HepG2 (cell line): Measurements from ENCODE around the gene PLCXD1. TPM values are rescaled to one million over a fixed set of nuclear protein-coding genes. Genes with fewer than 3 reads are reported as not detected.

Source experiments
- ATAC-seq: fragments of 200-7000 bp; cut with Tn5 transposase; 3 replicates; pipeline ENCODE4 v1.9.1; 2020; ENCODE audit warnings: mild to moderate bottlenecking, moderate library complexity
- BruUV-seq: library from RNA; stranded (reverse); fragments of 400-500 nt; replicated peaks from 2 replicates; lab custom pipeline; 2021; lab: Mats Ljungman, UMichigan
- CTCF ChIA-PET: fragments of 300-600 bp; formaldehyde crosslinking; extraction: SDS; loops from one replicate; lab custom pipeline; 2021; ENCODE audit warnings: low total read pairs, inconsistent platforms, low intra/inter-chr PET ratio; lab: Yijun Ruan, JAX
- POLR2A ChIA-PET: fragments of 350-600 bp; sonication (Branson Sonifier 250); formaldehyde crosslinking; loops from one replicate; lab custom pipeline; 2020; ENCODE audit warnings: antibody characterized with exemption, inconsistent platforms; lab: Yijun Ruan, JAX
- DNase-seq: peaks from one replicate; pipeline ENCODE4 v3.0.0-alpha.2; 2015; ENCODE audit warnings: low spot score
- FAIRE-seq: peaks from 3 replicates; lab custom pipeline; 2011; peaks lifted over from hg19 to GRCh38; lab: Jason Lieb, UNC
- H2AFZ ChIP-seq: one replicate; pipeline ENCODE4 v1.6.1; 2011; ENCODE audit warnings: low read length, inconsistent platforms
- H3K27ac ChIP-seq: fragments of 300-600 bp; 3 replicates; pipeline ENCODE4 v1.8.0; 2011; ENCODE audit warnings: mixed run types, mild to moderate bottlenecking, mixed read lengths, low read length, inconsistent platforms; ENCODE audit not compliant: insufficient read depth; ENCODE audit errors: extremely low read length
- H3K27me3 ChIP-seq, 2 experiments: fragments of 200-600 bp in 1 of 2; 2 replicates in 1 of 2; 3 replicates in 1 of 2; pipeline versions ENCODE4 v1.6.0 to v1.8.0; 2011; ENCODE audit warnings: low read length in 2 of 2, mild to moderate bottlenecking in 2 of 2, moderate library complexity in 2 of 2, inconsistent platforms in 1 of 2; ENCODE audit not compliant: insufficient read depth in 2 of 2, control insufficient read depth in 1 of 2
- H3K36me3 ChIP-seq, 2 experiments: fragments of 200-600 bp in 1 of 2; replicated peaks in 1 of 2; 2 replicates in 1 of 2; 3 replicates in 1 of 2; pipeline versions ENCODE4 v1.5.1 to v1.8.0; 2011; ENCODE audit warnings: low read length in 2 of 2, inconsistent platforms in 1 of 2; ENCODE audit not compliant: insufficient read depth in 2 of 2, control insufficient read depth in 1 of 2
- H3K4me1 ChIP-seq: 2 replicates; pipeline ENCODE4 v1.5.1; 2012; ENCODE audit warnings: low read length, inconsistent platforms; ENCODE audit not compliant: insufficient read depth
- H3K4me2 ChIP-seq: 2 replicates; pipeline ENCODE4 v1.6.0; 2011; ENCODE audit warnings: low read depth, low read length, inconsistent platforms
- H3K4me3 ChIP-seq, 3 experiments: fragments of 200-600 bp in 1 of 3; sonication (generic), shearing (Covaris generic) in 1 of 3; replicated peaks in 1 of 3; 2 replicates each; pipeline ENCODE4 v1.5.1; 2011 to 2016; ENCODE audit warnings: low read length in 3 of 3, inconsistent platforms in 2 of 3, low read depth in 2 of 3, mild to moderate bottlenecking in 2 of 3, control low read depth in 1 of 3, mixed read lengths in 1 of 3; ENCODE audit not compliant: insufficient read depth in 1 of 3
- H3K79me2 ChIP-seq: one replicate; pipeline ENCODE4 v1.6.1; 2011; ENCODE audit warnings: low read length, inconsistent platforms; ENCODE audit not compliant: insufficient read depth
- H3K9ac ChIP-seq: 2 replicates; pipeline ENCODE4 v1.6.0; 2011; ENCODE audit warnings: mild to moderate bottlenecking, low read depth, low read length, inconsistent platforms; ENCODE audit not compliant: insufficient read depth
- H3K9me3 ChIP-seq: 2 replicates; pipeline ENCODE4 v1.5.1; 2012; ENCODE audit warnings: mild to moderate bottlenecking, low read length
- H4K20me1 ChIP-seq: 2 replicates; pipeline ENCODE4 v1.6.0; 2011; ENCODE audit warnings: inconsistent platforms, mild to moderate bottlenecking, low read length, moderate library complexity; ENCODE audit not compliant: insufficient read depth
- BHLHE40 ChIP-seq: IDR thresholded peaks from 2 replicates; pipeline ENCODE4 v1.6.1; 2011; ENCODE audit warnings: low read length, improper control_type of control experiment
- EZH2 ChIP-seq: conservative IDR thresholded peaks from 2 replicates; pipeline ENCODE4 v1.6.1; 2012; ENCODE audit warnings: mild to moderate bottlenecking, low read depth, low read length, moderate library complexity
- MTF2 ChIP-seq: sonication (generic); formaldehyde crosslinking; IDR thresholded peaks from 2 replicates; pipeline ENCODE4 v1.5.0; 2020; ENCODE audit warnings: missing genetic modification reagents, borderline replicate concordance
- SMARCE1 ChIP-seq: fragments of 450-650 bp; IDR thresholded peaks from 2 replicates; pipeline ENCODE4 v1.6.1; 2017; ENCODE audit warnings: borderline replicate concordance
- YEATS4 ChIP-seq: sonication (generic); formaldehyde crosslinking; IDR thresholded peaks from 2 replicates; pipeline ENCODE4 v1.4.0; 2020; ENCODE audit warnings: missing genetic modification reagents, borderline replicate concordance
- ZNF225 ChIP-seq: sonication (generic); formaldehyde crosslinking; IDR thresholded peaks from 2 replicates; pipeline ENCODE4 v1.4.0; 2020; ENCODE audit warnings: mild to moderate bottlenecking, missing genetic modification reagents
- WGBS: methylation state at CpG from one replicate; pipeline ENCODE4 v1.1.6; 2017; ENCODE audit warnings: low lambda C conversion rate; 5-methylcytosine and 5-hydroxymethylcytosine counted together
- in situ Hi-C: cut with HindIII; loops from 2 replicates; pipeline ENCODE4 v1.10.0; 2017; ENCODE audit warnings: low pct_unique_long_range_greater_than_20kb; ENCODE audit not compliant: extremely low pct_ligation_motif_present
- intact Hi-C: fragments of 100-400 bp; cut with micrococcal nuclease; formaldehyde crosslinking; loops from one replicate; pipeline ENCODE4 v1.10.0; 2022; ENCODE audit not compliant: unreplicated experiment
- polyA plus RNA-seq, 8 experiments: library from polyadenylated mRNA; depleted of rRNA in 3 of 8; stranded (reverse) in 7 of 8; unstranded in 1 of 8; fragments of >200 nt; fragmentation: Illumina TruSeq in 4 of 8; extraction: Trizol in 4 of 8; gene quantifications; 2 replicates each; pipeline versions ENCODE4 v1.2.1 to v1.2.3, GENCODE V29; 2011 to 2016; ENCODE audit warnings: low read depth in 4 of 8, missing spikeins in 1 of 8, mixed read lengths in 1 of 8; ENCODE audit not compliant: insufficient read depth in 1 of 8
- total RNA-seq, 5 experiments: library from RNA; depleted of rRNA; stranded (reverse); fragments of >200 nt; fragmentation: Illumina TruSeq; extraction: Trizol; gene quantifications; 2 replicates each; pipeline ENCODE4 v1.2.3, GENCODE V29; 2016; ENCODE audit warnings: low read depth in 1 of 5
- TF ChIP-seq, protein P1 (sequence below): sonication (generic); formaldehyde crosslinking; IDR thresholded peaks from 2 replicates; pipeline ENCODE4 v1.4.0; 2020; ENCODE audit warnings: missing genetic modification reagents
- TF ChIP-seq, protein P2 (sequence below): IDR thresholded peaks from 2 replicates; pipeline ENCODE4 v1.6.1; 2016
- TF ChIP-seq, protein P3 (sequence below): sonication (generic); formaldehyde crosslinking; IDR thresholded peaks from 2 replicates; pipeline ENCODE4 v1.4.0; 2020; ENCODE audit warnings: missing genetic modification reagents
- TF ChIP-seq, protein P4 (sequence below): sonication (generic); formaldehyde crosslinking; conservative IDR thresholded peaks from 2 replicates; pipeline ENCODE4 v1.4.0; 2020; ENCODE audit warnings: missing genetic modification reagents

Gene PLCXD1
- total and polyA plus RNA-seq, 2 of the 13 experiments (the other 11 are each of a cell fraction or from before 2014, with no cell fraction given), result 87.7 to 153 TPM

DNA sequence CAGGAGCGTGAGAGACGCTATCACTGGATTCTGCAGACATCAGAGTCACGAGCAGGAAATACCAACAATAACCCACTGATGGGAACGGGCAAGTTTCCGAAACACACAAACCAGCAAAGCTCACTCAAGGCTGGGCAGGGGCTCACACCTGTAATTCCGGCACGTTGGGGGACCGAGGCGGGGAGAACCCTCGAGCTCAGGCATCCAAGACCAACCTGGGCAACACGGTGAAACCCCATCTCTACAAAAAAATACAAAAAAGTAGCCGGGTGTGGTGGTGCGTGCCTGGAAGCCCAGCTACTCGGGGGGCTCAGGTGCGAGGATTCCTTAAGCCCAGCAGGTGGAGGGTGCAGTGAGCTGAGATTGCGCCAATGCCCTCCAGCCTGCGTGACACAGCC, 54.6 kb downstream of the PLCXD1 start:
- TF ChIP-seq SMARCE1 (no peak), YEATS4 (CRISPR knock-in tag) (no peak), ZNF225 (CRISPR knock-in tag) (no peak), EZH2 (no peak), MTF2 (CRISPR knock-in tag) (no peak), BHLHE40 (no peak)
- TF ChIP-seq, protein P1, sequence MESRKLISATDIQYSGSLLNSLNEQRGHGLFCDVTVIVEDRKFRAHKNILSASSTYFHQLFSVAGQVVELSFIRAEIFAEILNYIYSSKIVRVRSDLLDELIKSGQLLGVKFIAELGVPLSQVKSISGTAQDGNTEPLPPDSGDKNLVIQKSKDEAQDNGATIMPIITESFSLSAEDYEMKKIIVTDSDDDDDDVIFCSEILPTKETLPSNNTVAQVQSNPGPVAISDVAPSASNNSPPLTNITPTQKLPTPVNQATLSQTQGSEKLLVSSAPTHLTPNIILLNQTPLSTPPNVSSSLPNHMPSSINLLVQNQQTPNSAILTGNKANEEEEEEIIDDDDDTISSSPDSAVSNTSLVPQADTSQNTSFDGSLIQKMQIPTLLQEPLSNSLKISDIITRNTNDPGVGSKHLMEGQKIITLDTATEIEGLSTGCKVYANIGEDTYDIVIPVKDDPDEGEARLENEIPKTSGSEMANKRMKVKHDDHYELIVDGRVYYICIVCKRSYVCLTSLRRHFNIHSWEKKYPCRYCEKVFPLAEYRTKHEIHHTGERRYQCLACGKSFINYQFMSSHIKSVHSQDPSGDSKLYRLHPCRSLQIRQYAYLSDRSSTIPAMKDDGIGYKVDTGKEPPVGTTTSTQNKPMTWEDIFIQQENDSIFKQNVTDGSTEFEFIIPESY (CRISPR knock-in tag), result no peak
- TF ChIP-seq, protein P2, sequence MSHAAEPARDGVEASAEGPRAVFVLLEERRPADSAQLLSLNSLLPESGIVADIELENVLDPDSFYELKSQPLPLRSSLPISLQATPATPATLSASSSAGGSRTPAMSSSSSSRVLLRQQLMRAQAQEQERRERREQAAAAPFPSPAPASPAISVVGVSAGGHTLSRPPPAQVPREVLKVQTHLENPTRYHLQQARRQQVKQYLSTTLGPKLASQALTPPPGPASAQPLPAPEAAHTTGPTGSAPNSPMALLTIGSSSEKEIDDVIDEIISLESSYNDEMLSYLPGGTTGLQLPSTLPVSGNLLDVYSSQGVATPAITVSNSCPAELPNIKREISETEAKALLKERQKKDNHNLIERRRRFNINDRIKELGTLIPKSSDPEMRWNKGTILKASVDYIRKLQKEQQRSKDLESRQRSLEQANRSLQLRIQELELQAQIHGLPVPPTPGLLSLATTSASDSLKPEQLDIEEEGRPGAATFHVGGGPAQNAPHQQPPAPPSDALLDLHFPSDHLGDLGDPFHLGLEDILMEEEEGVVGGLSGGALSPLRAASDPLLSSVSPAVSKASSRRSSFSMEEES (CRISPR knock-in tag), result no peak
- TF ChIP-seq, protein P3, sequence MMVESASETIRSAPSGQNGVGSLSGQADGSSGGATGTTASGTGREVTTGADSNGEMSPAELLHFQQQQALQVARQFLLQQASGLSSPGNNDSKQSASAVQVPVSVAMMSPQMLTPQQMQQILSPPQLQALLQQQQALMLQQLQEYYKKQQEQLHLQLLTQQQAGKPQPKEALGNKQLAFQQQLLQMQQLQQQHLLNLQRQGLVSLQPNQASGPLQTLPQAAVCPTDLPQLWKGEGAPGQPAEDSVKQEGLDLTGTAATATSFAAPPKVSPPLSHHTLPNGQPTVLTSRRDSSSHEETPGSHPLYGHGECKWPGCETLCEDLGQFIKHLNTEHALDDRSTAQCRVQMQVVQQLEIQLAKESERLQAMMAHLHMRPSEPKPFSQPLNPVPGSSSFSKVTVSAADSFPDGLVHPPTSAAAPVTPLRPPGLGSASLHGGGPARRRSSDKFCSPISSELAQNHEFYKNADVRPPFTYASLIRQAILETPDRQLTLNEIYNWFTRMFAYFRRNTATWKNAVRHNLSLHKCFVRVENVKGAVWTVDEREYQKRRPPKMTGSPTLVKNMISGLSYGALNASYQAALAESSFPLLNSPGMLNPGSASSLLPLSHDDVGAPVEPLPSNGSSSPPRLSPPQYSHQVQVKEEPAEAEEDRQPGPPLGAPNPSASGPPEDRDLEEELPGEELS (CRISPR knock-in tag), result no peak
- TF ChIP-seq, protein P4, sequence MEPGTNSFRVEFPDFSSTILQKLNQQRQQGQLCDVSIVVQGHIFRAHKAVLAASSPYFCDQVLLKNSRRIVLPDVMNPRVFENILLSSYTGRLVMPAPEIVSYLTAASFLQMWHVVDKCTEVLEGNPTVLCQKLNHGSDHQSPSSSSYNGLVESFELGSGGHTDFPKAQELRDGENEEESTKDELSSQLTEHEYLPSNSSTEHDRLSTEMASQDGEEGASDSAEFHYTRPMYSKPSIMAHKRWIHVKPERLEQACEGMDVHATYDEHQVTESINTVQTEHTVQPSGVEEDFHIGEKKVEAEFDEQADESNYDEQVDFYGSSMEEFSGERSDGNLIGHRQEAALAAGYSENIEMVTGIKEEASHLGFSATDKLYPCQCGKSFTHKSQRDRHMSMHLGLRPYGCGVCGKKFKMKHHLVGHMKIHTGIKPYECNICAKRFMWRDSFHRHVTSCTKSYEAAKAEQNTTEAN (CRISPR knock-in tag), result no peak
- DNase-seq (no peak), ATAC-seq (no peak), FAIRE-seq (no peak)
- H3K4me1 ChIP-seq, result no peaks in the 10 kb centered on the region
- H4K20me1 ChIP-seq, result no peaks in the 10 kb centered on the region
- H3K27ac ChIP-seq, result no peak overlapping the region
- WGBS, result 96% methylated on average over 17 of the region's 17 CpGs
- ChIA-PET CTCF (no interaction called here), POLR2A (no interaction called here)
- H3K79me2 ChIP-seq, result no peaks in the 10 kb centered on the region
- in situ Hi-C loops (no loop called here), intact Hi-C loops (no loop called here)
- no peak overlapping the region for H3K4me2 ChIP-seq
- H2AFZ ChIP-seq, result no peak overlapping the region
- no peaks in the 10 kb centered on the region for H3K36me3 ChIP-seq
- BruUV-seq, result no TSS peak
- H3K9ac ChIP-seq, result no peak overlapping the region
- peaks cover 0 to 2% of the 10 kb centered on the region in 2 experiments; a peak in 1 of 5 replicates for H3K27me3 ChIP-seq
- H3K9me3 ChIP-seq, result no peaks in the 10 kb centered on the region
- H3K4me3 ChIP-seq, result no peak overlapping the region
